HuH-7.5 (cell line): Measurements from ENCODE around the gene KCNQ1OT1.
"Not testable (repeated sequence)": the region's sequence is repeated elsewhere in the genome, so short reads cannot be mapped to it uniquely, and the experiment has no call there.

Source experiments
- DNase-seq: peaks from one replicate; pipeline ENCODE4 v3.0.0; 2011; ENCODE audit warnings: low spot score

Gene KCNQ1OT1

DNA sequence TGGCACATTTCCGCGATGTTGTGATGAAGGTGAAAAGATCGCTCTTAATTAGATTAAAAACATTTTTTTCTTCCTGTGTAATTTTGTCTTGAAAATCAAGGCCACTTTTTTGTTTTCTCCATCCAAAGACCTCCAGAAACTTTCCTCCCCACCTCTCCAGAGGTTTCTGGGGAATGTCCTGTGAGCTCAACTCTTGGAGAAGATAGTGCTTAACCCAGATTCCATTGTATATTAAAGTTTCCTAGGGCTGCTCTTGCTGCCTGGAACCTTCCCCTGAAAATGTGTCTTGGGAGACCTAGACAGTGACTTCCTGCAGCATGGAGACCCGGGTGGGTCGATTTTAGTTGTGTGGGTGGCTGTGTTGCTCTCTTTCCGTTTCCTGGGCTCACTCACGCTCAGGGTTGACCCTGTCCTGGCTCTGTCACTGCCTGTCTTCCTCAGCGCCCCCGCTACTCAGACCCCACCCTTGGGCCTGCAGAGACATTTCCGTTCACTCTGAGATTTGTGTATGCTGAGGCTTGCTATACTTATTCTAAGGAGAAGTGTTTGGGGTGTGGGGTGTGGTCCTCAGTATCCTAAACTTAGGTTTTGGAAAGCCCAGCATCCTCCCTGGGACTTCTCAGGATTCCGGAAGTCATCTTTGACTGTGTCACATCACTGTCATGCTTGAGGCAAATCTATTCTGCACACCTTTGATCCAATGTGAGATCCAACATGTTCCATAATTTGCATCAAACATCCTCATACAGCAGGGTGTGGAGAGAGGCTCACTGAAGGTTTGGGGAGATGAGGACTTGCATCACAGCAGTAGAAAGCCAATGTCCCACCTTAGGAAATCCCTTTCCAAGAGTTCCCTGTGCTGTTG lies 47.2 kb downstream of the KCNQ1OT1 start:
- DNase-seq, result no peak

DNA sequence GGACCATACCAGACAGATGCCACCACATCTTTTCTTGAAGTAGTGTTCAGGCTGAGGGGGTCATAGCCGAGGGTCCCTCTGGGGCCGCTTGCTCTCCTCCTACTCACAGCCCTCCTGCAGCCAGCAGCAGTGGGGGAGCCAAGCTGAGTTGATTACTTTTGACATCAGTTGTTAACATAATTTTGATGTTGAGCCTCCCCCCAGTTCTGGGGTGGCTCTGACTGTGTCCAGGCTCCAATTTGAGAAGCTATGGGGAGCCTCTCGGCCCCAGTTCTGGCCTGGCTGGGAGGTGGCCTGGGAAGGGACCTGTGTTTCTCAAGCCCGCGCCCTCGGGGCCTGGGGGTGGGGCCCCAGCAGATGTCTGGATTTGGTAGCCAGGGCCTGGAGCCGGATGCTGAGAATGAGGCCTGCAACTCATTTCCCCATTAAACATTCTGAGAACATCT lies 47.9 kb downstream of the KCNQ1OT1 start:
- no peak for DNase-seq

DNA sequence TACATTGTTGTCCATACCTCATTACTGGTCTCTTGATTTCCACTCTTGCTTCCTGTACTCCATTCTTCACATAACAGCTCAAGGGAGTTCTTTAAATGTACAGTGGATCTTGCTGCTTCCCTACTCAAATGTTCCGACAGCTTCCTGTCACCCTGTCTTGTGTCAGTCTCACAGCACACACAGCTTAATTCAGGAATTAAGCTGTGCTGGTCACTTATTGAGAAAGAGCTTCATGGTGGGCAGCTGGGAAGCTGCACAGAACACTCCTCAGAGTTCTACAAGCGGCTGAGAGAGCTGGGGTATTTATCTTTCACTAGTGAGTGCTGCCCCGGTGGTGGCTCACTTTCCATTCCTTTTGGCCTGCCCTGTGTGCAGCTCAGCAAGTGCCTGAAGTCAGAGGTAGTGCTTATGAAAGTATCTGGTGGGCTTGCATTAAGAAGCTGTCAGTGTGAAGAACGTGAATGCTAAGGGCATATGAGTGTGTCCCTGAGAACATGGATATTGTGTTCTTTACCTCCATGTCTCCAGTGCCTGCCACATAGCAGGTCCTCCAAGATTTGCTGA lies 48.7 kb downstream of the KCNQ1OT1 start:
- DNase-seq, result no peak

DNA sequence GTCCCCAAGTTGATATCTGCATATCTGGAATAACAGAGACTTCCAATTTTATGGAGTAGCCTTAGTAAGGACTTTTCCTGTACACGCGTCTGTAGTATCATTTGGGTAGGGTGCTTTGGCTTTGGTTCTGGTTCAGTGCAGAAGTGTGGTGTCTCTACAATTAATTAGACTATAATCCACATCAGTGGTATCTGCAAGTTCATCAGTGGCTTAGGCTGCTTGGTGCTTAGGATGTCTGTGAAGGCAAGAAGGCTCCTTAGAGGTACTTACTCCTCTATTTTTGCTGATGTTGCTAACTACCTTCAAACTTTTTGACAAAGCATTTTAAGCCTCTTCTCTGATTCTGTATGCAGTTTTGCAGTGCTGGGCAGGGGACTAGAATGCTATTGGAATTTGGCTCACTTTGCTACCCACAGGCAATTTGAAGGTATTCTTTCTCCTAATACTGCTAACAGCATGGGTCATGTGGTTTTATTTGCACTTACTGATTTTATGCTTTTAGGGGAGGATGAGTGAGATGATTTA lies 49.4 kb downstream of the KCNQ1OT1 start:
- DNase-seq, result no peak

DNA sequence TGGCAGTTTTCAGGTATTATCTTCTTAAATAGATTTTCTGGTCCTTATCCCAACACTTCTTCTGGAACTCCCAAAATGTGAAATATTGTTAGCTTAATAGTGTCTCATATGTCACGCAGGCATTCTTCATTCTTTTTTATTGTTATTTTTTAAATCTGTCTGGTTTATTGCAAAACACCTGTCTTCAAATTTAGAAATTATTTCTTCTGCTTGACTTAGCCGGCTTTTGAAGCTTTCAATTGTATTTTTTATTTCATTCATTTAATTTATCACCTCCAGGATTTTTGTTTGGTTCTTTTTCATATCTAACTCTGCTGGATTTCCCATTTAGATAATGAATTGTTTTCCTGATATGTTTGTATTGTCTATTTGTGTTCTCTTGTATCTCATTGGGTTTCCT lies 49.9 kb downstream of the KCNQ1OT1 start:
- DNase-seq, result no peak

DNA sequence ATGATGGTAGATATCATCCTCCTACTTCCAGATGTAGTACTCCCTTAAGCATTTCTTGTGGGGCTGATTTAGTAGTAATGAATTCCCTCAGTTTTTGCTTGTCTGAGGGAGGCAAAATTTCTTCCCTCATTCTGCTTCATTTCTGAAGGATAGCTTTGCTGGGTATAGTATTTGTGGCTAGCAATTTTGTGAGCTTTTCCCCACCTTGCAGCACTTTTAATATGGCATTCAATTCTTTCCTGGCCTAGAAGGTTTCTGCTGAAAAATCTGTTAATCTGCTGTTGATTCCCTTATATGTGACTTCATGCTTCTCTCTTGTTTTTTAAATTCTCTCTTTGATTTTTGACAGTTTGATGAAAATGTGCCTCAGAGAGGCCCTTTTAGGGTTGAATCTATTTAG lies 50.4 kb downstream of the KCNQ1OT1 start:
- no peak for DNase-seq

DNA sequence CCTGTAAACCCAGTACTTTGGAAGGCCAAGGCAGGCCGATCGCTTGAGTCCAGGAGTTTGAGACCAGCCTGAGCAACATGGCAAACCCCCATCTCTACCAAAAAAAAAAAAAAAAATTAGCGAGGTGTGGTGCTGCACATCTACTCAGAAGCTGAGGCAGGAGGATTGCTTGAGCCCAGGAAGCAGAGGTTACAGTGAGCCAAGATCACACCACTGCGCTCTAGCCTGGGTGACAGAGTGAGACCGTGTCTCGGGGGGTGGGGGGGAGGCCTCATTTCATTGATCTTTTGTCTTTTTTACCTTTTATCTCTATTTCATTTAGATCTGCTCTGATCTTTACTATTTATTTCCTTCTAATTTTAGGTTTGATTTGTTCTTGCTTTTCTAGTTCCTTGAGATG lies 51.8 kb downstream of the KCNQ1OT1 start:
- DNase-seq, result no peak

DNA sequence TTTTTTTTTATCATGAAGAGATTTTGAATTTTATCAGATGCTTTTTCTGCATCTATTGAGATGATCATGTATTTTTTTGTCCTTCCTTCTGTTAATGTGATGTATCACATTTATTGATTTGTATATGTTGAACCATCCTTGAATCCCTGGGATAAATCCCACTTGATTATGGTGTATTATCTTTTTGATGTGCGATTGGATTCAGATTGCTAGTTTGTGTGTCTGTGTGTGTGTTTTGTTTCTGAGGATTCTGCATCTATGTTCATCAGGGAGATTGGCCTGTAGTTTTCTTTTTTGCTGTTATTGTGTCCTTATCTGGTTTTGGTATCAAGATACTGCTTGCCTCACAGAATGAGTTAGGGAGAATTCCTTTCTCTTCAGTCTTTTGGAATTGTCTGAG lies 52.6 kb downstream of the KCNQ1OT1 start:
- DNase-seq, result no peak

DNA sequence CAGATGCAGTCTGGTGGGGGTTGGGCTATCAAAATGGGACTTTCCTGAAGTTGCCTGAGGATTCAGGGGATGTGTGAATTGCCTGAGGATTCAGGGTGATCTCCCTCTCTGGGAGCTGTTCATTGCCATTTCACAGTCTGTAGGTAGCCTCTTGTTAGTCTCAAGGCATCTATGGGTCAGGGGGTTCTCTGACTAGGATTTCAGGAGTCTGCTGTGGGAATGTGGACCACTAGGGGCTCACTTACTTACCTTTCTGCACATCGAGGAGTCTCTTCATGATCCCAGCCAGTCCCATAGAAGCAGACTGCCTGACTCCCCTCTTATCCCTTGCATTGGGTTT lies 54.0 kb downstream of the KCNQ1OT1 start:
- no peak for DNase-seq

DNA sequence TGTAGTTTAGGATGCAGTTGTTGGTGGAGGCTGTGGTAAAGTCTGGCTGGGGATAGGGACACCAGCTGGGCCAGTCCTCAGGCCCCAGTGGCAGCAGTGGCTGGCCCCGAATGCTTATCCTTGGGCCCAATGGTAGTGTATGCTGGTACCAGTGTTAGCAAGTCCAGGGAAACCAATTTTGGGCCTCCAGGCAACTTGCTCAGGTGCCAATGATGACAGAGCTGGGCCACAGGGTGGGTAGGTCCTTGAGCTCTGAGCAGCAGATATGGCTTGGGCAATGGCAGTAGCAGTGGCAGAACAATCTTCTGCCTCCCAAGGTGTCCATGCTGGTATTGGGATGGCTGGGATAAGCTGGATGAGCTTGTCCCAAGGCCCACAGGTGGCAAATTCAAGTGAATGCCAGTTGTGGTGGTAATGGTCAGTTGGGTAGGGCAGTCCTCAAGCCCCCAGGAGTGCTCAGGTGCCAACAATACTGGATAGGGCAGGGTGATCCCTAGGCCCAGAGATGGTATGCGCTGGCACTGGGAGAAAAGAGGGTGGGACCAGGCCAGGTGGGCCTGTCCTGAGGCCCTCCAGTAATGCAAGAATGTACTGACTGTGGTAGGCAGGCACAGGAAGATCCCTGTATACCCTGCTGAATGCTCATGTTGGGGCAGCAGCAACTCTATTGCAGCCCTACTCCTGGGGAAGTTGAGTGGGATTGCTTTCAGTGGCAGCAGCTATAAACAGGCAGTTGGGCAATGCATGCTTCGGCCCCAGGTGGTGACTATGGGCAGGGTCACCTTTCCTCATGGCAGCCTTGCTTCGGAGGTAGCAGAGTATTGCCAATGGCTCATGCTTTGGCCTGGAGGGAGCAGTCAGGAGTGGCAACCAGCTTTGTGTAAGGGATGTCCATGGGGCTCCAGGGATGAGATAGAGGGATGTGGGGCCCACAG lies 54.7 kb downstream of the KCNQ1OT1 start:
- no peak for DNase-seq

DNA sequence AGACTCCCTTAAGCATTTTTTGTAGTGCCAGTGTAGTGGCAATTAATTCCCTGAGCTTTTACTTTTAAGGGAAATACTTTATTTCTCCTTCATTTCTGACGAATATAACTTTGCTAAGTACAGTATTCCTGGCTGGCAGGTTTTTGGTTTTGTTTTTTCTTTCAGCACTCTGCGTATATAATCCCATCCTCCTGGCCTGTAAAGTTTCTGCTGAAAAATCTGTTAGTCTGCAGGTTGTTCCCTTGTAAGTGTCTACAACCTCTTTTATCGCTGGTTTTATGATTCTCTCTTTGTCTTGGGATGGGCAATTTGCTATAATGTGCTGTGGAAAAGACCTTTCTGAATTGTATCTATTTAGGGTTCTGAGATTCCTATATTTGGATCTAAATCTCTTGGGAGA lies 56.0 kb downstream of the KCNQ1OT1 start:
- no peak for DNase-seq

DNA sequence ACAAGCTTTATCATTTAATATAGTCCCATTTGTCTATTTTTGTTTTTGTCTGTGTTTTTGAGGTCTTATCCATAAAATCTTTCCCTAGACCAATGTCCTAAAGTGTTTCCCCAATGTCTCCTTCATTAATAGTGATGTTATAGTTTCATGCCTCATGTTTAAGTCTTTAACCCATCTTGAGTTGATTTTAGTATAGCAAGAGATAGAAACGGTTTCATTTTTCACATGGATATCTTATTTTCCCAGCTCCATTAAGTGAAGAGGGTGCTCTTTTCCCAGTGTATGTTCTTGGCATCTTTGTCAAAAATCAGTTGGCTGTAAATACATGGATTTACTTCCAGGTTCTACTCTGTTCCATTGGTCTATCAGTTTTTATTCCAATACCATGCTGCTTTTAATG lies 58.2 kb downstream of the KCNQ1OT1 start:
- DNase-seq, result no peak

DNA sequence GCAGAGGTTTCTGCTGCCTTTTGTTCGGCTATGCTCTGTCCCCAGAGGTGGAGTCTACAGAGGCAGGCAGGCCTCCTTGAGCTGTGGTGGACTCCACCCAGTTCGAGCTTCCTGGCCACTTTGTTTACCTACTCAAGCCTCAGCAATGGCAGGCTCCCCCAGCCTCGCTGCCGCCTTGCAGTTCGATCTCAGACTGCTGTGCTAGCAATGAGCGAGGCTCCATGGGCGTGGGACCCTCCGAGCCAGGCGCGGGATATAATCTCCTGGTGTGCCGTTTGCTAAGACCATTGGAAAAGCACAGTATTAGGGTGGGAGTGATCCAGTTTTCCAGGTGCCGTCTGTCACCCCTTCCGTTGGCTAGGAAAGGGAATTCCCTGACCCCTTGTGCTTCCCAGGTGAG lies 60.0 kb downstream of the KCNQ1OT1 start:
- DNase-seq, result not testable (repeated sequence)

DNA sequence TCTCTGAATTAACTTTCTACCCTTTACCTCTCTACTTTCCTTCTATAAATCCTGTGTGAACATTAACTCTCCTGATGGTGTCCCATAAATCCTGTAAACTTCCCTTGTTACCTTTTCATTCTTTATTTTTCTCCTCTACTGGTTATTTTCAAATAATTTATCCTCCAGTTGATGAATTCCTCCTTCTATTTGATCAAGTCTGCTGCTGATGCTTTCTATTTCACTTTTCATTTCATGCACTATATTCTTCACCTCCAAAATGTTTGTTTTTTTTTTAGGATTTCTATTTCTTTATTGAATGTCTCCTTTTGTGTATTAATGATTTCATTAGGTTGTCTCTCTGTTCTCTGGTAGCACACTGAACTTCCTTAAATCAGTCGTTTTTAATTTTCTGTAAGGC lies 68.6 kb downstream of the KCNQ1OT1 start:
- DNase-seq, result no peak

DNA sequence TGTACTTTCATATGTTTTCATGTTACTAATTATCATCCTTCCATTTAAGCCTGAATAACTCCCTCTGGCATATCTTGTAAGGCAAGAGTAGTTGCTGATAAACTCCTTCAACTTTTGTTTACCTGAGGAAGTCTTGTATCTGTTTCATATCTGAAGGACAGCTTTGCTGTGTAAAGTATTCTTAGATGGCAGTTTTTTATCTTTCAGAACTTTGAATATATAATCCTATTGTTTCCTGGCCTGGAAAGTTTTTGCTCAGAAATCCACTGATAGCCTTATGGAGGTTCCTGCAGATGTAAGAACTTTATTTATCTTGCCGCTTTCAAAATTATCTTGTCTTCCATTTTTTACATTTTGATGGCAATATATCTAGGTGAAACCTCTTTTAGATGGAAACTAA lies 69.1 kb downstream of the KCNQ1OT1 start:
- no peak for DNase-seq

DNA sequence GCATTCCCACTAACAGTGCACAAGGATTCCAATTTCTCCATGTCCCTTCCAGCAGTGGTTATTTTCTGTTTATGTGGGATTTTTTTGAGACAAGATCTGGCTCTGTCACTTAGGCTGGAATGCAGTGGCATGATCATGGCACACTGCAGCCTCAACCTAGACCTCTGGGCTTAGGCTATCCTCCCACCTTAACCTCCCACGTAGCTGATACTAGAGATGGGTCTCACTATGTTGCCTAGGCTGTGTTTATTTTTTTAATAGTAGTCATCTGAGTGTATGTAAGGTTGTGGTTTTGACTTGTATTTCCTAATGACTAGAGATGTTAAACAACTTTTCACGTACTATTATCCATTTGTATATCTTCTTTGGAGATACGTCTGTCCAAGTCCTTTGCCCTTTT lies 74.6 kb downstream of the KCNQ1OT1 start:
- no peak for DNase-seq

DNA sequence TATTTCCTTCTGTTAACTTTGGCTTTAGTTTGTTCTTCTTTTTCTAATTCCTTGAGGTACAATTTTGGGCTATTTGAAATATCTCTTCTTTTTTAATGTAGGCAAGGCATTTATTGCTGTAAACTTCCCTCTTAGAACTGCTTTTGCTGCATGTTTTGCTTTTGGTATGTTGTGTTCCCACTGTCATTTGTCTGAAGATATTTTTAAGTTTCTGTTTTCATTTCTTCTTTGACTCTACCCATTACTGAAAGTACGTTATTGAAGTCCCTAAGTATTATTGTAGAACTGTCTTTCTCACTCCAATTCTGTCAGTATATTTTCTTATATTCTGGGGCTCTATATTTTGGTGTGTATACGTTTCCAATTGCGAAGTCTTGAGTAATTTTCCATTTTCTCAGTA lies 77.9 kb downstream of the KCNQ1OT1 start:
- DNase-seq, result no peak

DNA sequence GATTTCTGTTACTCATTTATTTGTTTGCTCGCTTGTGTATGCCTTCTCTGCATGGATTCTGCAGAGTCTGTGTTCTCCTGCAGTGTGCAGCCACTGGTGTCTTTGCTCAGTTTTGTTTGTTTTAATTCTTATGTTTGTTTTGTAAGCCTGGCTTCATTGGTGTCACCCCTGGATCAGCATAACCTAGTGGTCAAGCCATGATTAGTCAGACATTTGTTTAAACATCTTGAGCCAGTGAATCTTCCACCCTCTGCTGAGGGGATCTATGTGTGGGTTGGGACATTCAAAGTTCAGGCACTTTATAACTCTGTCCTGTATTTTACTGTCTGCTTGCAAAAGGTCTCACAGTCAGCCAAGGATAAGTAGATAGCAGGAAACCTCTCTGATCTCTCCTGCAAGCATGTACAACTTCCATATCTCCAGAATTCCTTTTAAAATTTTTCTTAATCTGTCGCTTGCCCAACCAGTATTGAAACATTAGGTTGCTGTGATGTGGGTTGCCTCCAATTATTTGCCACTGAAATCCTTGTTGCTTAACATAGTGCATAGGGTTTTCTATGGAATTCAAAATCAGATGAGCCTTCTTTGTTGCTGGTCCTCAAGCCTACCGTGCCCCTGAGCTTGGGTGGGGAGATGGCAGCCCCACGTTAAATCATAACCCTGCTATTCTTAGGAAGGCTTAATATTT lies 86.8 kb downstream of the KCNQ1OT1 start:
- peak; percentile 18 for DNase-seq

DNA sequence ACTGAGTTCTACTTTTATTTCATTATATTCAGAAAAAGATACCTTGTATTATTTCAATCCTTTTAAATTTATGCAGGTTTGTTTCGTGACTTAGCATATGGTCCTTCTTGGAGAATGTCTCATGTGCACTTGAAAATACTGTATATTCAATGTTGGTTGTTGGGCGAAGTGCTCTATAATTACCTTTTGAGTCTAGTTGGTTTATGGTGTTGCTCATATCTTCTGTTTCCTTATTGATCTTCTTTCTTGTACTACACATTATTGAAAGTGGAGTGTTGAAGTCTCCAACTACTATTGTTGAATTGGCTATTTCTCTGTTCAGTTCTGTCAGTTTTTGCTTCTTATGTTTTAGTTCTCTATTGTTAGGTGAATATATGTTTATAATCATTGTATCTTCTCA lies 90.4 kb downstream of the KCNQ1OT1 start:
- no peak for DNase-seq

DNA sequence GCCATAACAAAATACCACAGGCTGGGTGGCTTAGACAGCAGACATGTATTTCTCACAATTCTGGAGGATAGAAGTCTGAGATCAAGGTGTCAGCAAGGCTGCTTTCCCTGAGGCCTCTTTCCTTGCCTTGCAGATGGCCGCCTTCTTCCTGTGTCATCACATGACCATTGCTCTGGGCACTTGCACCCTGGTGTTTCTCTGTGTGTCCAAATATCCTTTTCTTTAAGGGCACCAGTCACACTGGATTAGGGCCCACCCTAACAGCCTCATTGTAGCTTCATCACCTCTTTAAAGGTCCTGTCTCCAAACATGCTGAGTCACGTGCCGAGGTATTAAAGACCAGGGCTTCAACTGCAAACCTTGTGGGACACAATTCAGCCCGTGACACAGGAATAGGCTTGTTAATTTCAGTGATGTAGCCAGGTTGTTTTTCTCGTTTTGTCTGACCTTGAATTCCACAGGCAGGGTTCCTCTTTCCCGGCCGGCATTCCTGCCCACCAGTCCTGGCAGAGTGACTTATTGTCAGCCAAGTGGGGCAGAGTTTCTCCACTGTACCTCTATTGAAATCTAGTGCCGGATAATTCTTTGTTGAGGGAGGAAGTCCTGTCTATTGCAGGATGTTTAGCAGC lies 100.1 kb downstream of the KCNQ1OT1 start:
- DNase-seq, result no peak

DNA sequence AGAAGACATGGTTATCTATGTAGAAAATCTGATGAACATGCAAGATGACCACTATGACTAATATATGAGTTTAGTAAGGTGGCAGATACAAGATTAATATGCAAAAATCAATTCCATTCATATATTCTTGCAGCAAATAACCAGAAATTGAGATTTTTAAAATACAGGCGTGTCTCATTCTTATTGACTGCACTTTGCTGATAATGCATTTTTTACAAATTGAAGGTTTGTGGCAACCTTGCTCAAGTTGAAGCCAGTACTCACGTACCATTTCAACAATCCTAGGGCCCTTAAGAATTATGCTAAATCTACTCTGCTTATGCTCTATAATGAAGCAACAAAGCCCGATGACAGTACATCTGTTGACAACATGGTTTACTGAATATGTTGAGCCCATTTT lies 104.6 kb downstream of the KCNQ1OT1 start:
- DNase-seq, result no peak

DNA sequence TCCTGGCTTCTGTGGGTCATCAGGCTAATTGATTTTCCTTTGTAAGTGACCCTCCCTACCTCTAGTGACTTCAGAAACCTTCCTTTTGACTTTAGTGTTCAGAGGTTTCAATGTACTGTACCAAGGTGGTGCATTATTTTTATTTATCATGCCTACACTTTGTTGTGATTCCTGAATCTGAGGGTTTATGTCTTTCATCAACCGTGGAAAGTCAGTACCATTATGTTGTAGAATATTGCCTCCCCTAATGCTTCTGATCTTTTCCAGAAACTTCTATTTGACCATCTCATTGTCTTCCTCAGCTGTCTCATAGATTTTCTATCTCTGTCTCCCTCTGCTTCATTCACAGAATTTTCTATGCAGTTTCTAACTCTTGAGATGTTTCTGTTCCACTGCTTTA lies 105.5 kb downstream of the KCNQ1OT1 start:
- no peak for DNase-seq
